Activated T-cell treated with anti-CD3 and anti-CD28 coated beads, Interleukin-2, amount 50 U/mL, for 4 hours (primary cell): Measurements from ENCODE around the gene ETS2. TPM values are rescaled to one million over a fixed set of nuclear protein-coding genes. Genes with fewer than 3 reads are reported as not detected.
"Not testable (repeated sequence)": the region's sequence is repeated elsewhere in the genome, so short reads cannot be mapped to it uniquely, and the experiment has no call there.

Experiments used
- ATAC-seq, 2 donors: fragments of 200-7000 bp; cut with Tn5 transposase; one replicate each; pipeline ENCODE4 v1.10.0; 2021
- DNase-seq: peaks from one replicate; pipeline ENCODE4 v3.0.0-alpha.2; 2020
- H3K27me3 Mint-ChIP-seq: one replicate; pipeline ENCODE4 v1.8.0; 2021; ENCODE audit warnings: low read depth, mixed read lengths
- H3K36me3 Mint-ChIP-seq: one replicate; pipeline ENCODE4 v1.8.0; 2022; ENCODE audit warnings: mixed read lengths; ENCODE audit not compliant: insufficient read depth
- H3K4me1 Mint-ChIP-seq: one replicate; pipeline ENCODE4 v1.8.0; 2021; ENCODE audit warnings: low read depth, mixed read lengths
- H3K4me3 Mint-ChIP-seq: one replicate; pipeline ENCODE4 v1.8.0; 2021; ENCODE audit warnings: mild to moderate bottlenecking, moderate library complexity, mixed read lengths
- H3K9me3 Mint-ChIP-seq: one replicate; pipeline ENCODE4 v1.8.0; 2021; ENCODE audit warnings: mixed read lengths
- total RNA-seq, 3 donors: library from RNA; stranded (reverse); gene quantifications; one replicate each; pipeline ENCODE4 v1.2.1, GENCODE V29; 2021

Gene ETS2
- total RNA-seq, 3 donors from 2014 or later, result 44.2 to 50.4 (median 48.3) TPM

GRCh38 chr21:38823737-38824123, 18.0 kb downstream of the ETS2 start:
- DNase-seq, result no peak
- no peaks in the 10 kb centered on the region for H3K4me1 Mint-ChIP-seq
- no peak for ATAC-seq
- H3K27me3 Mint-ChIP-seq, result no peaks in the 10 kb centered on the region
- peaks cover 51% of the 10 kb centered on the region for H3K36me3 Mint-ChIP-seq
- H3K4me3 Mint-ChIP-seq, result no peak overlapping the region
- H3K9me3 Mint-ChIP-seq, result peaks cover 12% of the 10 kb centered on the region

GRCh38 chr21:38824124-38824822, 18.5 kb downstream of the ETS2 start:
- Mint-ChIP-seq H3K4me1 (no peaks in the 10 kb centered on the region), H3K36me3 (peaks cover 45% of the 10 kb centered on the region), H3K9me3 (peaks cover 8% of the 10 kb centered on the region), H3K4me3 (no peak overlapping the region), H3K27me3 (no peaks in the 10 kb centered on the region)
- no peak for ATAC-seq
- DNase-seq, result no peak

- H3K4me3 Mint-ChIP-seq, result no peak overlapping the region
- H3K27me3 Mint-ChIP-seq, result no peaks in the 10 kb centered on the region
- H3K9me3 Mint-ChIP-seq, result peaks cover 8% of the 10 kb centered on the region
- H3K4me1 Mint-ChIP-seq, result no peaks in the 10 kb centered on the region
- no peak for ATAC-seq
- peaks cover 35% of the 10 kb centered on the region for H3K36me3 Mint-ChIP-seq
- no peak for DNase-seq
Observed at GRCh38 chr21:38825269-38825668, 19.5 kb downstream of the ETS2 start.

DNA sequence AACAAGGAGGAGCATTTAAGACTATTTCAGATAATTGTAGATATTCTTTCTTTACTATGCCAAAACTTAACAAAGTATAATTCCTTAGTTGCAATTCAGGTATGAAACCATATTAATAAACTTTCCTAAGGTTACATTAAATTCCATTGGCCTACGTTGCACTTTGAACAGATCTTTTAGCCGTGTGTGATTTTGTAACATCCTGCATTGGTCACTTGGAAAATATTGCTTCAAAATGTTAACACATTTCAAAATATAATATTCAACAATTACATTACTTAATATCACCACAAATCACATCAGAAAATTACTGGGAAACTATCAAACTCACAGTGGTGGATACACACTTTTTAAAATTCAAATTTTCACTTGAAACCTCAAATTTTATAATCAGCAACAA, 20.2 kb downstream of the ETS2 start:
- Mint-ChIP-seq H3K36me3 (peaks cover 30% of the 10 kb centered on the region), H3K4me1 (peaks cover 4% of the 10 kb centered on the region), H3K9me3 (peaks cover 8% of the 10 kb centered on the region), H3K27me3 (no peaks in the 10 kb centered on the region), H3K4me3 (no peak overlapping the region)
- no peak for DNase-seq
- ATAC-seq, result no peak

DNA sequence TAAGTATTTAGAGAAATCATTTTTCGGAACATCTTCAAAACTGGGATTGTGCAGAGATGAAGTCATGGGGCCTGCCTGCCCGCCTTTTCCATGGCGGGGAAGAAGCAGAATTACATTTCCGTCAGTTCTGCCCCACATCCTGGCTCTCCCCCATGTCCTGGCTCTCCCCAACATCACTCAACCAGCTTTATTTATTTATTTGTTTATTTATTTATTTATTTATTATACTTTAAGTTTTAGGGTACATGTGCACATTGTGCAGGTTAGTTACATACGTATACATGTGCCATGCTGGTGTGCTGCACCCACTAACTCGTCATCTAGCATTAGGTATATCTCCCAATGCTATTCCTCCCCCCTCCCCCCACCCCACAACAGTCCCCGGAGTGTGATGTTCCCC, 22.4 kb downstream of the ETS2 start:
- not testable (repeated sequence) for H3K4me3 Mint-ChIP-seq, H3K9me3 Mint-ChIP-seq, H3K27me3 Mint-ChIP-seq, DNase-seq, ATAC-seq
- Mint-ChIP-seq H3K4me1 (peaks cover 17% of the 10 kb centered on the region), H3K36me3 (peaks cover 13% of the 10 kb centered on the region)

- H3K4me3 Mint-ChIP-seq, result no peak overlapping the region
- H3K4me1 Mint-ChIP-seq, result peaks cover 17% of the 10 kb centered on the region
- DNase-seq (no peak), ATAC-seq (no peak)
- H3K27me3 Mint-ChIP-seq, result peaks cover 6% of the 10 kb centered on the region
- peaks cover 8% of the 10 kb centered on the region for H3K9me3 Mint-ChIP-seq
- no peaks in the 10 kb centered on the region for H3K36me3 Mint-ChIP-seq
Observed at GRCh38 chr21:38830671-38831525, 25.2 kb downstream of the ETS2 start.

DNA sequence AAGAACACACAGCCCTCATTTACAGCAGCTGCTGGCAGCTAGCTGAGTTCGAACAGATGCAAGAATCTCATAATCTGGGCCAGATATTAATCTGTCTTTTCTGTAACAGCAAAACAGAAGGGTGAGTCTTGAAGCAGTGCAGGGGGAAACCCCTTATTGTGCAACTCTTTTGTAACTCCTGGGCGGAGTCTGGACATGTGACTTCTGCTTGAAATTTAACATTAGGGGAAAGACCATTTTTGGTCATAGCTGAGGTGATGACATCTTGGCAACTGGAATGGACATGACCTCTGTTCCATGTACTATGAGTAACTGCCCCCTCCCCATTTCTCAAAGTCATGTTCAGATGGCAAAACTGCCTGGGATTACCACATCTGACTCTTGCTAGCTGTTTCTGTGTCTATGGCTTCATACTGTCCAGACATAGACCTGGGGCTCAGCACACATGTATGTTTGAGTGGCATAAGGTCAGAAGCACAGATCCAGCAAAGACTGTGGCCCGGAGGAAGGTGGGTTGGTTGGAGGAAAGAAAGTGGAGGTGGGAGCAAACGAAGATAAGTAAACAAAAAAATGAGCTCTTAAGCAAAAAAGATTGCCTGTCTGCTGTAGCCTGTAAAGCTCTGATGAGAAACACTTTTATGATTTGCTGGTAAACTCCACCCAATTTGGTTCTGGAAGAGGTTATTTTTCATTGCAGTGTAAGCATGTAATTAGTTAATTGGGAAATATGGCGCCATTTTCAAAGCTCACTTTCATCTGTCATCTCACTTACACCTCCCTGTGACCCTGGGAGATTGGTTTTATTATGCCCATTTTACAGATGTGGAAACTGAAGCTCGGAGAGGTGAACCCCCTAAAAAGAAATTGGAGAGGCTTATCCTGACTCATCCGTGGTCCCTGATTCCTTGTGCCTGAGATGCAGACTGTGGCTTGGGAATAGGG, 26.1 kb downstream of the ETS2 start:
- ATAC-seq, result peak; percentile 94 to 95
- peaks cover 6% of the 10 kb centered on the region for H3K27me3 Mint-ChIP-seq
- H3K4me1 Mint-ChIP-seq, result peaks cover 17% of the 10 kb centered on the region
- no peak for DNase-seq
- H3K36me3 Mint-ChIP-seq, result no peaks in the 10 kb centered on the region
- H3K4me3 Mint-ChIP-seq, result no peak overlapping the region
- H3K9me3 Mint-ChIP-seq, result peaks cover 4% of the 10 kb centered on the region

GRCh38 chr21:38832664-38833063, 26.9 kb downstream of the ETS2 start:
- Mint-ChIP-seq H3K27me3 (peaks cover 6% of the 10 kb centered on the region), H3K36me3 (no peaks in the 10 kb centered on the region), H3K9me3 (no peaks in the 10 kb centered on the region), H3K4me1 (peaks cover 17% of the 10 kb centered on the region), H3K4me3 (no peak overlapping the region)
- ATAC-seq (no peak), DNase-seq (no peak)

DNA sequence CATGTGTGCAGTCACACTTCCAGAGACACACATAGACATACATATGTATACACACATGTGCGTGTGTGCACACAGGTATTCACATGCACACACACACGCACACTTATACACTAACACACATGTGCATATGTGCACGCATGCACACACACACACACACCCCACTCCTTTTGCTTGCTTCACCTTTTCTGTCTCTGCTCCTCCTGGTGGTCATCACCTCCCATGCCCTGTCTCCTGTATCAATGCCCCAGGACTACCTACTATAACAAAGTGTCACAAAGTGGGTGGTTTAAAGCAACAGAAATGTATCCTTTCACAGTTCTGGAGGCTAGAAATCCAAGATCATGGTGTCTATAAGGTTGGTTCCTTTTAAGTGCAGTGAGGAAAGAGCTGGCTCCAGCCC, 27.4 kb downstream of the ETS2 start:
- Mint-ChIP-seq H3K36me3 (no peaks in the 10 kb centered on the region), H3K9me3 (no peaks in the 10 kb centered on the region), H3K4me3 (no peak overlapping the region), H3K4me1 (peaks cover 17% of the 10 kb centered on the region), H3K27me3 (peaks cover 6% of the 10 kb centered on the region)
- ATAC-seq (no peak), DNase-seq (no peak)

DNA sequence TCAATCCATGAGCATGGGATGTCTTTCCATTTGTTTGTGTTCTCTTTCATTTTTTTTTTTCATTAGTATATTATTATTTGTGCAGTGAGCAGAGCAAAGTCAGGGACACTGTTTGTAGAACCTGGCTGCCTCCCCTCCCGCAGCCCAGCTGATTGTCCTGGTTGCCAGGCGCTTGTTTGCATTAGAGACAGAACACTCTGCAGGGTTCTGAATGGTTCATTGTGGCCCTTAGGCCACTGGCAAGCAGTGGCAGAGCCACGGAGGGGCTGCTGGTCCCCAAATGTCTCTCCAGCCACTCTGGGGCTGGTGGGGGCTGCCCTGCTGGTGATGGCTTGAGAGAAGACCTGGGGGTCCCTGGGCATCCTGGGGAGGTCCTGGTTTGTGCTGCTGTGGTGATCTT, 29.0 kb downstream of the ETS2 start:
- Mint-ChIP-seq H3K36me3 (no peaks in the 10 kb centered on the region), H3K4me1 (peaks cover 19% of the 10 kb centered on the region), H3K9me3 (no peaks in the 10 kb centered on the region), H3K27me3 (peaks cover 6% of the 10 kb centered on the region), H3K4me3 (no peak overlapping the region)
- DNase-seq (no peak), ATAC-seq (no peak)

GRCh38 chr21:38837806-38838461, 32.2 kb downstream of the ETS2 start:
- peaks cover 6% of the 10 kb centered on the region for H3K27me3 Mint-ChIP-seq
- no peaks in the 10 kb centered on the region for H3K9me3 Mint-ChIP-seq
- H3K36me3 Mint-ChIP-seq, result no peaks in the 10 kb centered on the region
- ATAC-seq (no peak), DNase-seq (no peak)
- H3K4me3 Mint-ChIP-seq, result no peak overlapping the region
- H3K4me1 Mint-ChIP-seq, result peaks cover 3% of the 10 kb centered on the region

- Mint-ChIP-seq H3K27me3 (peaks cover 6% of the 10 kb centered on the region), H3K36me3 (no peaks in the 10 kb centered on the region), H3K4me3 (no peak overlapping the region), H3K4me1 (peaks cover 3% of the 10 kb centered on the region), H3K9me3 (no peaks in the 10 kb centered on the region)
- ATAC-seq, result no peak
- no peak for DNase-seq
Observed at GRCh38 chr21:38838598-38839327, 33.0 kb downstream of the ETS2 start.
